ENCODE measurements around the gene DNAJC27. TPM values are rescaled to one million over a fixed set of nuclear protein-coding genes. Genes with fewer than 3 reads are reported as not detected.

The DNAJC27 gene
- total and polyA plus RNA-seq, 9 of the 15 experiments (the other 6 are each of a cell fraction or from before 2014, with no cell fraction given): 0.53 to 5.9 (median 3.0) TPM

- TF ChIP-seq SOX6 (IDR thresholded peaks at IDR 0.05): no peak
- TF ChIP-seq YY1 (IDR thresholded peaks at IDR 0.05; ENCODE audit: borderline replicate concordance in 1 of 3, control insufficient read depth in 1 of 3, extremely low read depth in 1 of 3, insufficient read depth in 3 of 3, insufficient read length in 1 of 3, insufficient replicate concordance in 2 of 3, low read depth in 1 of 3, low read length in 2 of 3): peak in 1 of 3 experiments; percentile 72
- TF ChIP-seq AFF1 (IDR thresholded peaks at IDR 0.05; ENCODE audit: low read depth in 1 of 2, partially characterized antibody in 2 of 2): peak in 1 of 2 experiments; percentile 49
- no peak for TF ChIP-seq PBX2 (CRISPR knock-in tag; IDR thresholded peaks at IDR 0.05; ENCODE audit: low read depth)
- peak; percentile 53 for TF ChIP-seq PBX2 (tag; conservative IDR thresholded peaks at IDR 0.05; ENCODE audit: low read depth)
- TF ChIP-seq CREB3 (tag; conservative IDR thresholded peaks at IDR 0.05; ENCODE audit: low read depth): peak; percentile 65
- TF ChIP-seq SMARCA4 (IDR thresholded peaks at IDR 0.05): peak; percentile 42; the same call in 1 of the 2 replicates
- 0 out of 2 replicates have a peak, but pooled peaks have one; percentile 12 for TF ChIP-seq PHB2 (IDR thresholded peaks at IDR 0.05; ENCODE audit: low read depth)
- TF ChIP-seq ZNF592 (IDR thresholded peaks at IDR 0.05): peak; percentile 80
- TF ChIP-seq NFRKB (IDR thresholded peaks at IDR 0.05; ENCODE audit: low read depth): peak; percentile 80; the same call in 1 of the 2 replicates
- no peak for TF ChIP-seq HDAC8 (tag; IDR thresholded peaks at IDR 0.05)
- TF ChIP-seq SRSF9 (IDR thresholded peaks at IDR 0.05; ENCODE audit: borderline replicate concordance, low read depth, low read length): no peak
These were observed 683 bp upstream of the DNAJC27 start (continued) for GRCh38 chr2:24972315-24972961.

All from K562 (cell line).